ENCODE results near the gene TSC22D2. TPM values are rescaled to one million over a fixed set of nuclear protein-coding genes. Genes with fewer than 3 reads are reported as not detected.

The TSC22D2 gene
- total and polyA plus RNA-seq, 12 donors = 11.8 to 73.1 (median 28.7) TPM

DNA sequence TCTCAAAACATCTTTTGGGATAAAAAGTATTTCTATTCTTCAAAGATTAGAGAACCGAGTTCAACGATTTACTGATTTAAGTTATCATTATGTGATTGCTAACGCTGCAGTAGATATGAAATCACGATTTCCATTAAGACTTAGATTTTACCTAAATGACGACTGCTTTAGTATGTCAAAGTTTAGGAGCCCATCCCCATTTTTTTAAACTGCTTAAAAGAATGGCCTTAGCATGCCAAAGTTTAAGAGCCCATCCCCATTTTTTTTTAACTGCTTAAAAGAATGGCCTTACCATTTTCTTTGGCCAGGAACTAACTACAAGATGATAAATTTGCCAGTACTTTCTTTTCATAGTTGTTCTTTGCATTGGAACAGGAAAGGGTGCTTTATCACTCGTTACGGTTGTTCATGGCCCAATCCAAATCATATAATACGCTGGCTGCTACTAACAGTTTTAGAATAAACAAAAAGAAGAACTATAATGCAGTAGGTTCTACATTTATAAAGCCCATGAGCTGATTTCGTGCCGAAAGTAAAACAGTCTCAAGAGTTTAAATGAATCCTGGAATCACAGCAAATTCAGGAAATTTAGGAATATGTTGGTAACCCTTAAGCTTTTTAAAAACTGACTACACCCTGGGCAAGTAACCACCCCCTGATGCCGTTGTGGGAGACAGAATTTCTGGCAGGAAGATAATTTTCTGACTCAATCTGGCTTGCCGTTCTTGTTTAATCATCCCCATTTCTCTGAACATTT lies 869 bp upstream of the TSC22D2 start:
- DNase-seq (peak in 1 of 2 donors; percentile 31), ATAC-seq (no peak)
- peaks cover 0 to 26% (median 13%) of the 10 kb centered on the region in 9 donors for H3K4me1 ChIP-seq
- H3K36me3 ChIP-seq = peaks cover 0 to 11% (median 0%) of the 10 kb centered on the region in 9 donors
- 16 to 17% methylated on average over 12 of the region's 12 CpGs for WGBS, 2 donors
- no peaks in the 10 kb centered on the region for H3K9me3 ChIP-seq
- TF ChIP-seq, protein P1, sequence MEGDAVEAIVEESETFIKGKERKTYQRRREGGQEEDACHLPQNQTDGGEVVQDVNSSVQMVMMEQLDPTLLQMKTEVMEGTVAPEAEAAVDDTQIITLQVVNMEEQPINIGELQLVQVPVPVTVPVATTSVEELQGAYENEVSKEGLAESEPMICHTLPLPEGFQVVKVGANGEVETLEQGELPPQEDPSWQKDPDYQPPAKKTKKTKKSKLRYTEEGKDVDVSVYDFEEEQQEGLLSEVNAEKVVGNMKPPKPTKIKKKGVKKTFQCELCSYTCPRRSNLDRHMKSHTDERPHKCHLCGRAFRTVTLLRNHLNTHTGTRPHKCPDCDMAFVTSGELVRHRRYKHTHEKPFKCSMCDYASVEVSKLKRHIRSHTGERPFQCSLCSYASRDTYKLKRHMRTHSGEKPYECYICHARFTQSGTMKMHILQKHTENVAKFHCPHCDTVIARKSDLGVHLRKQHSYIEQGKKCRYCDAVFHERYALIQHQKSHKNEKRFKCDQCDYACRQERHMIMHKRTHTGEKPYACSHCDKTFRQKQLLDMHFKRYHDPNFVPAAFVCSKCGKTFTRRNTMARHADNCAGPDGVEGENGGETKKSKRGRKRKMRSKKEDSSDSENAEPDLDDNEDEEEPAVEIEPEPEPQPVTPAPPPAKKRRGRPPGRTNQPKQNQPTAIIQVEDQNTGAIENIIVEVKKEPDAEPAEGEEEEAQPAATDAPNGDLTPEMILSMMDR (IDR thresholded peaks at IDR 0.05) = no peak
- intact Hi-C loops (cut with DNase I) = loop anchor here in 4 of 10 donors (2.0 to 5.0 kb wide), 4 partner anchors 34 to 140 kb away; partner anchors contain the start of genes EIF2A (in 2 of the 4) and SERP1 (in 2 of the 4)
- no peaks in the 10 kb centered on the region for H3K27me3 ChIP-seq
- H3K27ac ChIP-seq = peak overlapping the region; percentile 98 to 100 (median 100)
- H3K4me3 ChIP-seq = peak overlapping the region; percentile 78 to 92 (median 86)

DNA sequence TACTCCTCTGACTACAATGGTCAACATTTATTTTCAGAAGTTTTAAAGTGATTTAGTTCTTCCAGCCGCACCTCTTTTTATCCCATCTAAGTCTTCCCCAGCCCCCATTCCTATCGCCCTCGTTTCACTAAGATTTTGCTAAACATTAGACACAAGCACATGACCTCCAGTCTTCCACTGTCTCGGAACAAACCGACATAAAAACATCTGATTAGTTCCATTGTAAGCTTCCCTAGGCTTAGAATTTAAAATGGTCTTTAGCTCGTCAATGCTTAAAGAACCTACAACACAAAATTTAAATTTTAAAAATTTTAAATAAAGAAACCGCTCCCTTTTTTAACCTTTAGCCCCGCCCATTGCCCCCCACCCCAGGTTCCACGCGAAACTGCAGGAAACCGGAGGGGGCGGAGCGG lies 284 bp upstream of the TSC22D2 start:
- no peaks in the 10 kb centered on the region for H3K27me3 ChIP-seq
- peaks cover 0 to 32% (median 19%) of the 10 kb centered on the region in 9 donors for H3K4me1 ChIP-seq
- intact Hi-C loops (cut with DNase I) = loop anchor here in 6 of 10 donors (1.0 to 5.0 kb wide), 8 partner anchors 35 to 139 kb away; partner anchors contain the start of genes EIF2A (in 2 of the 6) and SERP1 (in 2 of the 6)
- 0 to 1% methylated on average over 13 of the region's 13 CpGs for WGBS, 2 donors
- TF ChIP-seq, protein P1 (IDR thresholded peaks at IDR 0.05) = no peak
- H3K4me3 ChIP-seq = peak overlapping the region; percentile 78 to 92 (median 86)
- DNase-seq = no peak
- ATAC-seq = peak in 3 of 8 donors; percentile 3 to 7 (median 4)
- peaks cover 0 to 11% (median 0%) of the 10 kb centered on the region in 9 donors for H3K36me3 ChIP-seq
- no peaks in the 10 kb centered on the region for H3K9me3 ChIP-seq
- peak overlapping the region; percentile 98 to 100 (median 100) for H3K27ac ChIP-seq

DNA sequence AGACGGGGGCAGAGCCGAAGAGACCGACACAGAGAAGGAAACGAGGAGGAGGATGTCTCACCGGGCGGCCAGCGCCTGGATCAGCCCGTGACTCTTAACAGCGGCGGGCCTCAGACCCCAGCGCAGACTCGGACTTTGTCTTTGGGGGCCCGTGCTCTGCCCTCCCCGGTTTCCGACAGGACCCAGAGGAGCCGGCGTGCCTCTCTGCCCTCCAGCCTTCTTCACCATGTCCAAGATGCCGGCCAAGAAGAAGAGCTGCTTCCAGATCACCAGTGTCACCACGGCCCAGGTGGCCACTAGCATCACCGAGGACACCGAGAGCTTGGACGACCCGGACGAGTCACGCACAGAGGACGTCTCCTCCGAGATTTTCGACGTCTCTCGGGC lies 1.0 kb downstream of the TSC22D2 start:
- H3K9me3 ChIP-seq = no peaks in the 10 kb centered on the region
- TF ChIP-seq, protein P1 (IDR thresholded peaks at IDR 0.05) = no peak
- H3K4me1 ChIP-seq = peaks cover 0 to 45% (median 32%) of the 10 kb centered on the region in 9 donors
- intact Hi-C loops (cut with DNase I) = loop anchor here in 5 of 10 donors (2.0 to 5.0 kb wide), 6 partner anchors 37 to 138 kb away; partner anchors contain the start of genes EIF2A (in 2 of the 5) and SERP1 (in 2 of the 5)
- H3K4me3 ChIP-seq = peak overlapping the region; percentile 78 to 92 (median 86)
- peak in 4 of 8 donors; percentile 1 to 26 (median 4) for ATAC-seq
- no peaks in the 10 kb centered on the region for H3K27me3 ChIP-seq
- 0 to 1% methylated on average over 30 of the region's 30 CpGs for WGBS, 2 donors
- peaks cover 0 to 11% (median 0%) of the 10 kb centered on the region in 9 donors for H3K36me3 ChIP-seq
- H3K27ac ChIP-seq = peak overlapping the region; percentile 98 to 100 (median 100)
- DNase-seq = no peak

DNA sequence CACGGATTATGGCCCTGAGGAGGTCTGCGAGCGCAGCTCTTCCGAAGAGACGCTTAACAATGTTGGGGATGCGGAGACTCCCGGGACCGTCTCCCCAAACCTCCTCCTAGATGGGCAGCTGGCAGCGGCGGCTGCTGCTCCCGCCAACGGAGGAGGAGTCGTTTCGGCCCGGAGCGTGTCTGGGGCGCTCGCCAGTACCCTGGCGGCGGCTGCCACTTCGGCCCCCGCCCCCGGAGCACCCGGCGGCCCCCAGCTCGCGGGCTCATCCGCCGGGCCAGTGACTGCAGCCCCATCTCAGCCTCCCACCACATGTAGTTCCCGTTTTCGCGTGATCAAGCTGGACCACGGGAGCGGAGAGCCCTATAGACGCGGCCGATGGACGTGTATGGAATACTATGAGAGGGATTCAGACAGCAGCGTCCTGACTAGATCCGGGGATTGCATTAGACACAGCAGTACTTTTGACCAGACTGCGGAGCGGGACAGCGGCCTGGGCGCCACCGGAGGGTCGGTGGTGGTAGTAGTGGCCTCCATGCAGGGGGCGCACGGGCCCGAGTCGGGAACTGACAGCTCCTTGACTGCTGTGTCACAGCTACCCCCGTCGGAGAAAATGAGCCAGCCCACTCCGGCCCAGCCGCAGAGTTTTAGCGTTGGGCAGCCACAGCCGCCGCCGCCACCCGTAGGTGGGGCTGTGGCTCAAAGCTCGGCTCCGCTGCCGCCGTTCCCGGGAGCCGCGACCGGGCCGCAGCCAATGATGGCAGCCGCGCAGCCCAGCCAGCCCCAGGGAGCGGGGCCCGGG lies 1.6 kb downstream of the TSC22D2 start:
- intact Hi-C loops (cut with DNase I) = loop anchor here in 9 of 10 donors (2.0 to 10.0 kb wide), 19 partner anchors 37 to 445 kb away; partner anchors contain the start of genes EIF2A (in 3 of the 9) and SERP1 (in 3 of the 9)
- peak overlapping the region; percentile 98 to 100 (median 100) for H3K27ac ChIP-seq
- 0% methylated on average over 66 to 72 of the region's 72 CpGs for WGBS, 2 donors
- ATAC-seq (peak; percentile 34 to 69 (median 54)), DNase-seq (peak; percentile 75 to 78)
- no peaks in the 10 kb centered on the region for H3K9me3 ChIP-seq
- H3K36me3 ChIP-seq = peaks cover 0 to 11% (median 0%) of the 10 kb centered on the region in 9 donors
- TF ChIP-seq, protein P1 (IDR thresholded peaks at IDR 0.05) = peak; percentile 34 to 80 (median 64)
- H3K27me3 ChIP-seq = no peaks in the 10 kb centered on the region
- H3K4me1 ChIP-seq = peaks cover 0 to 51% (median 38%) of the 10 kb centered on the region in 9 donors
- peak overlapping the region; percentile 78 to 92 (median 86) for H3K4me3 ChIP-seq
